Measurements from ENCODE around the gene DUSP22. TPM values are rescaled to one million over a fixed set of nuclear protein-coding genes. Genes with fewer than 3 reads are reported as not detected.

DUSP22 gene
- polyA plus RNA-seq, 1 of the 3 experiments (the other 2 are of a cell fraction) = 6.8 TPM

DNA sequence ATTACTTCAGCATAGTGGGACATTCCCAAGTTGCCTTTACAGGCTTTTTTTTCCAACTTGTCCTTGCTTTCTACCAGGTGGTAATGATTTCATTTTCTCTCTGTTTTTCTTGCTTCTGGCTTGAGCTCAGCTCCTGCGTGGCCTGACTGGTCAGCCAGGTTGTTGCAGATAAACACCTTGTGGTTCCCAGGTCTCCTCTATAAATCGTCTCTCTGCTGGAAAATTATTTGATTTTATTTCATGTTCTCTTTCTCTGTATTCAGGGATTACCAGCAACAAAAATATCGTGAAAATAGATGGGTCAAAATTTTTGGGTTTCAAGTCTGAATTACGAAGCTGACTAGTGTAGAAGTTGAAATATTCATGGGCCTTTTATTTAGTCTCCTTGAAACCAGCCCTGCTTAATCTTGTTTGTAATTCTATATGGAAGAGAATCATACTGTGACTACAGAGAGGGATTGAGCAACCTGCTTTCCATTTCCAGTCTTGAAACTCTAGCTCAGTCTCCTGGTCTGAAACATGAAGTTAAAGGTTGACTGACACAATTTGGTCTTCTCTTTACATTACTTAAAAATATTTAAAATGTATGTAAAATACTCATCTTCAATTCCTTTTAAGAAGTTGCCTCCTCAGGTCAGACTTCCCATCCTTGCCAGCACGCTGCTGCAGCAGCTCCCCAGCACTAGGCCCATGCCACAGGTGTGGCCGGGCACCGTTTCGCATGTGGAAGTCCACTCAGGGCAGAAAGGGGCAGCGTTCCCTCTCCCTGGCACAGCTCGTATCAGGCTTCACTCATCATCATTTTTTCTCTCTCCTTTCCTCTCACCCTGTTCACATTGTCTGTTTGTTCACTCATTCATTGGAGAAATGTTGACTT is 7.1 kb downstream of the DUSP22 start:
- ChIA-PET POLR2A (no interaction called here), CTCF (interaction anchor here (0.7 to 1.3 kb wide), 2 partner anchors 13 to 15 kb away, joined by 3 to 4 read pairs; no protein-coding TSS in a partner anchor)
- Histone ChIP-seq H3K9ac (no peak overlapping the region), H3F3A (replicated peaks; ENCODE audit: insufficient read depth) (no peaks in the 10 kb centered on the region), H3K27ac (ENCODE audit: low read depth in 2 of 2, low read length in 1 of 2) (no peak overlapping the region), H3K79me2 (ENCODE audit: insufficient read depth) (no peaks in the 10 kb centered on the region), H3K9me2 (no peaks in the 10 kb centered on the region), H3K4me2 (no peak overlapping the region), H4K20me1 (ENCODE audit: insufficient read depth) (no peaks in the 10 kb centered on the region), H3K4me1 (ENCODE audit: control insufficient read depth in 1 of 2, insufficient read depth in 2 of 2, low read depth in 1 of 2, low read length in 1 of 2) (peaks cover 0 to 4% of the 10 kb centered on the region in 2 experiments; a peak in 1 of 4 replicates), H3K36me3 (replicated peaks in 1 of 2; ENCODE audit: control insufficient read depth in 1 of 2, insufficient read depth in 2 of 2, low read length in 1 of 2) (no peaks in the 10 kb centered on the region), H3K4me3 (ENCODE audit: low read depth in 2 of 2, low read length in 1 of 2) (no peak overlapping the region), H3K9me3 (no peaks in the 10 kb centered on the region), H2AFZ (ENCODE audit: low read depth) (no peak overlapping the region), H3K27me3 (ENCODE audit: insufficient read depth) (peaks cover 32% of the 10 kb centered on the region)
- DNase-seq = no peak
- WGBS (ENCODE audit: low lambda C conversion rate) = 31% methylated on average over 10 of the region's 10 CpGs
- TF ChIP-seq, protein P1, sequence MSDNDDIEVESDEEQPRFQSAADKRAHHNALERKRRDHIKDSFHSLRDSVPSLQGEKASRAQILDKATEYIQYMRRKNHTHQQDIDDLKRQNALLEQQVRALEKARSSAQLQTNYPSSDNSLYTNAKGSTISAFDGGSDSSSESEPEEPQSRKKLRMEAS (IDR thresholded peaks at IDR 0.05; ENCODE audit: low read depth) = no peak
- TF ChIP-seq, protein P2, sequence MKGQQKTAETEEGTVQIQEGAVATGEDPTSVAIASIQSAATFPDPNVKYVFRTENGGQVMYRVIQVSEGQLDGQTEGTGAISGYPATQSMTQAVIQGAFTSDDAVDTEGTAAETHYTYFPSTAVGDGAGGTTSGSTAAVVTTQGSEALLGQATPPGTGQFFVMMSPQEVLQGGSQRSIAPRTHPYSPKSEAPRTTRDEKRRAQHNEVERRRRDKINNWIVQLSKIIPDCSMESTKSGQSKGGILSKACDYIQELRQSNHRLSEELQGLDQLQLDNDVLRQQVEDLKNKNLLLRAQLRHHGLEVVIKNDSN (IDR thresholded peaks at IDR 0.05; ENCODE audit: borderline replicate concordance, low read depth) = no peak
- TF ChIP-seq FOSL2 (IDR thresholded peaks at IDR 0.05; ENCODE audit: borderline replicate concordance, low read depth) = no peak
- no peak for TF ChIP-seq RAD21 (IDR thresholded peaks at IDR 0.05; ENCODE audit: low read length)
- TF ChIP-seq MXI1 (IDR thresholded peaks at IDR 0.05; ENCODE audit: low read depth, low read length) = no peak
- TF ChIP-seq ELF1 (IDR thresholded peaks at IDR 0.05) = no peak
- TF ChIP-seq SMC3 (IDR thresholded peaks at IDR 0.05; ENCODE audit: low read depth, low read length) = no peak
- TF ChIP-seq, protein P3, sequence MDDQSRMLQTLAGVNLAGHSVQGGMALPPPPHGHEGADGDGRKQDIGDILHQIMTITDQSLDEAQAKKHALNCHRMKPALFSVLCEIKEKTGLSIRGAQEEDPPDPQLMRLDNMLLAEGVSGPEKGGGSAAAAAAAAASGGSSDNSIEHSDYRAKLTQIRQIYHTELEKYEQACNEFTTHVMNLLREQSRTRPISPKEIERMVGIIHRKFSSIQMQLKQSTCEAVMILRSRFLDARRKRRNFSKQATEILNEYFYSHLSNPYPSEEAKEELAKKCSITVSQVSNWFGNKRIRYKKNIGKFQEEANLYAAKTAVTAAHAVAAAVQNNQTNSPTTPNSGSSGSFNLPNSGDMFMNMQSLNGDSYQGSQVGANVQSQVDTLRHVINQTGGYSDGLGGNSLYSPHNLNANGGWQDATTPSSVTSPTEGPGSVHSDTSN (IDR thresholded peaks at IDR 0.05) = no peak

DNA sequence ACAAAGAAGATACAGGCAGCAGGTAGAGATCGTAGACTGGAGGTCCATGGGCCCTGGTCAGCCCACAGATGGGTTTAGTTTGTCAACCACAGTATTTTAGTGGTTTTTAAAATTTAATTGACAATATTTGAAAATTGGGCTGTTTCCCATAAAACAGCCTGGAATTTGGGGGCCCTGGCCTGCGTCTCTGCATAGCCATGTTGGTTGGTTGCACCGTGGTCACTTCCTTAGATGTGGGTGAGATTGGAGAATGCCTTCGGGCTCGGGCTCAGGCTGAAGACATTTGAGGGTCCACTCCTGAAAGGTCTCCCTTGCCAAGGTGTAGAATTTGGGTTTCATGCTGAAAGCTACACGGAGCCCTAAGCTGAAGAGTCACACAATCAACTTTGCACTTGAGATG is 7.7 kb downstream of the DUSP22 start:
- H3K27ac ChIP-seq (ENCODE audit: low read depth in 2 of 2, low read length in 1 of 2) = no peak overlapping the region
- no peaks in the 10 kb centered on the region for H3F3A ChIP-seq (replicated peaks; ENCODE audit: insufficient read depth)
- DNase-seq = no peak
- ChIA-PET POLR2A (no interaction called here), CTCF (interaction anchor here (0.7 to 1.3 kb wide), 2 partner anchors 13 to 14 kb away, joined by 3 to 4 read pairs; no protein-coding TSS in a partner anchor)
- no peak overlapping the region for H3K4me2 ChIP-seq
- H3K9me3 ChIP-seq = no peaks in the 10 kb centered on the region
- H4K20me1 ChIP-seq (ENCODE audit: insufficient read depth) = no peaks in the 10 kb centered on the region
- 37% methylated on average over 6 of the region's 6 CpGs for WGBS (ENCODE audit: low lambda C conversion rate)
- H2AFZ ChIP-seq (ENCODE audit: low read depth) = no peak overlapping the region
- no peaks in the 10 kb centered on the region for H3K79me2 ChIP-seq (ENCODE audit: insufficient read depth)
- H3K4me1 ChIP-seq (ENCODE audit: control insufficient read depth in 1 of 2, insufficient read depth in 2 of 2, low read depth in 1 of 2, low read length in 1 of 2) = peaks cover 0 to 4% of the 10 kb centered on the region in 2 experiments; a peak in 1 of 4 replicates
- no peak overlapping the region for H3K9ac ChIP-seq
- no peaks in the 10 kb centered on the region for H3K9me2 ChIP-seq
- H3K36me3 ChIP-seq (replicated peaks in 1 of 2; ENCODE audit: control insufficient read depth in 1 of 2, insufficient read depth in 2 of 2, low read length in 1 of 2) = no peaks in the 10 kb centered on the region
- peaks cover 32% of the 10 kb centered on the region for H3K27me3 ChIP-seq (ENCODE audit: insufficient read depth)
- no peak for TF ChIP-seq CHD2 (IDR thresholded peaks at IDR 0.05; ENCODE audit: low read length, partially characterized antibody)
- TF ChIP-seq FOSL2 (IDR thresholded peaks at IDR 0.05; ENCODE audit: borderline replicate concordance, low read depth) = no peak
- TF ChIP-seq TAF1 (IDR thresholded peaks at IDR 0.05; ENCODE audit: borderline replicate concordance, low read depth, low read length) = no peak
- no peak for TF ChIP-seq SMC3 (IDR thresholded peaks at IDR 0.05; ENCODE audit: low read depth, low read length)
- no peak for TF ChIP-seq EZH2phosphoT487 (IDR thresholded peaks at IDR 0.05; ENCODE audit: borderline replicate concordance, low read depth)
- TF ChIP-seq TEAD4 (IDR thresholded peaks at IDR 0.05; ENCODE audit: borderline replicate concordance, insufficient read depth) = no peak
- no peak overlapping the region for H3K4me3 ChIP-seq (ENCODE audit: low read depth in 2 of 2, low read length in 1 of 2)
